ENCODE data around the gene MOB4.

- TF ChIP-seq CTCF (IDR thresholded peaks at IDR 0.05 in 8 of 11, conservative IDR thresholded peaks at IDR 0.05 in 3 of 11) (no peak), POLR2A (IDR thresholded peaks at IDR 0.05) (no peak), POLR2AphosphoS5 (IDR thresholded peaks at IDR 0.05) (no peak)
Measured at GRCh38 chr2:197601726-197602125, 85.9 kb downstream of the MOB4 start.

Data from spleen (tissue), 7 donors.